Measurements from ENCODE around the gene SLC17A9. TPM values are rescaled to one million over a fixed set of nuclear protein-coding genes. Genes with fewer than 3 reads are reported as not detected.

Gene SLC17A9
- total RNA-seq, 4 donors from 2014 or later: 0.10 to 2.1 (median 0.66) TPM

GRCh38 chr20:62916703-62917476, 35.6 kb upstream of the SLC17A9 start:
- peaks cover 16% of the 10 kb centered on the region for H3K36me3 ChIP-seq
- WGBS: 76% methylated on average over 10 of the region's 10 CpGs
- no peaks in the 10 kb centered on the region for H3K9me3 ChIP-seq
- no peak overlapping the region for H3K4me3 ChIP-seq
- peaks cover 85% of the 10 kb centered on the region for H3K4me1 ChIP-seq
- peak in 1 of 2 donors; percentile 29 for DNase-seq (ENCODE audit: low spot score in 2 of 2)
- no peak overlapping the region for H3K27ac ChIP-seq
- no peaks in the 10 kb centered on the region for H3K27me3 ChIP-seq
- TF ChIP-seq CTCF (IDR thresholded peaks at IDR 0.05) (no peak), POLR2A (IDR thresholded peaks at IDR 0.05) (no peak), POLR2AphosphoS5 (IDR thresholded peaks at IDR 0.05) (no peak), EP300 (IDR thresholded peaks at IDR 0.05) (no peak)

- 59% methylated on average over 3 of the region's 3 CpGs for WGBS
- peaks cover 91% of the 10 kb centered on the region for H3K4me1 ChIP-seq
- H3K27me3 ChIP-seq: no peaks in the 10 kb centered on the region
- TF ChIP-seq EP300 (IDR thresholded peaks at IDR 0.05): no peak
- no peak for TF ChIP-seq POLR2AphosphoS5 (IDR thresholded peaks at IDR 0.05)
- no peak for TF ChIP-seq CTCF (IDR thresholded peaks at IDR 0.05)
- TF ChIP-seq POLR2A (IDR thresholded peaks at IDR 0.05): no peak
- peak in 1 of 2 donors; percentile 8 for DNase-seq (ENCODE audit: low spot score in 2 of 2)
- peaks cover 9% of the 10 kb centered on the region for H3K36me3 ChIP-seq
- H3K4me3 ChIP-seq: no peak overlapping the region
- H3K27ac ChIP-seq: no peak overlapping the region
- H3K9me3 ChIP-seq: no peaks in the 10 kb centered on the region
These were observed 34.8 kb upstream of the SLC17A9 start for GRCh38 chr20:62917720-62918119.

- DNase-seq (ENCODE audit: low spot score in 2 of 2): peak in 1 of 2 donors; percentile 4
- Histone ChIP-seq H3K9me3 (no peaks in the 10 kb centered on the region), H3K36me3 (peaks cover 5% of the 10 kb centered on the region), H3K27ac (no peak overlapping the region), H3K4me3 (no peak overlapping the region), H3K4me1 (peaks cover 95% of the 10 kb centered on the region), H3K27me3 (no peaks in the 10 kb centered on the region)
- 34% methylated on average over 3 of the region's 3 CpGs for WGBS
- TF ChIP-seq EP300 (IDR thresholded peaks at IDR 0.05): no peak
- TF ChIP-seq POLR2A (IDR thresholded peaks at IDR 0.05): no peak
- no peak for TF ChIP-seq POLR2AphosphoS5 (IDR thresholded peaks at IDR 0.05)
- no peak for TF ChIP-seq CTCF (IDR thresholded peaks at IDR 0.05)
These were observed 34.4 kb upstream of the SLC17A9 start for GRCh38 chr20:62918147-62918546.

GRCh38 chr20:62918831-62919230, 33.7 kb upstream of the SLC17A9 start:
- Histone ChIP-seq H3K27me3 (no peaks in the 10 kb centered on the region), H3K27ac (no peak overlapping the region), H3K4me3 (no peak overlapping the region), H3K36me3 (no peaks in the 10 kb centered on the region), H3K4me1 (peaks cover 98% of the 10 kb centered on the region), H3K9me3 (no peaks in the 10 kb centered on the region)
- WGBS: 65% methylated on average over 6 of the region's 6 CpGs
- DNase-seq (ENCODE audit: low spot score in 2 of 2): peak in 1 of 2 donors; percentile 67
- TF ChIP-seq POLR2AphosphoS5 (IDR thresholded peaks at IDR 0.05) (no peak), EP300 (IDR thresholded peaks at IDR 0.05) (no peak), CTCF (IDR thresholded peaks at IDR 0.05) (no peak), POLR2A (IDR thresholded peaks at IDR 0.05) (no peak)

GRCh38 chr20:62920039-62920645, 32.4 kb upstream of the SLC17A9 start:
- Histone ChIP-seq H3K27me3 (no peaks in the 10 kb centered on the region), H3K27ac (no peak overlapping the region), H3K9me3 (no peaks in the 10 kb centered on the region), H3K4me1 (peaks cover 97% of the 10 kb centered on the region), H3K36me3 (no peaks in the 10 kb centered on the region), H3K4me3 (no peak overlapping the region)
- WGBS: 73% methylated on average over 10 of the region's 10 CpGs
- peak in 1 of 2 donors; percentile 50 for DNase-seq (ENCODE audit: low spot score in 2 of 2)
- no peak for TF ChIP-seq CTCF (IDR thresholded peaks at IDR 0.05)
- TF ChIP-seq EP300 (IDR thresholded peaks at IDR 0.05): no peak
- TF ChIP-seq POLR2AphosphoS5 (IDR thresholded peaks at IDR 0.05): no peak
- no peak for TF ChIP-seq POLR2A (IDR thresholded peaks at IDR 0.05)
